ENCODE measurements around the gene ISOC1.

- TF ChIP-seq POLR2AphosphoS5 (IDR thresholded peaks at IDR 0.05; ENCODE audit: low read length), result no peak
- no peak for TF ChIP-seq CEBPZ (IDR thresholded peaks at IDR 0.05; ENCODE audit: low read depth, low read length)
- TF ChIP-seq RFX5 (IDR thresholded peaks at IDR 0.05; ENCODE audit: low read depth, low read length), result no peak
These were observed 3.1 kb downstream of the ISOC1 start for GRCh38 chr5:129097498-129098296.
